SK-N-MC (cell line): Measurements from ENCODE around the gene KRTAP9-4.

Experiments used
- EZH2 ChIP-seq: fragments of 200-600 bp; sonication (generic); IDR thresholded peaks from one replicate; pipeline ENCODE4 v1.6.1; 2017; ENCODE audit warnings: antibody characterized with exemption
- POLR2AphosphoS5 ChIP-seq: IDR thresholded peaks from 2 replicates; pipeline ENCODE4 v1.6.1; 2012; ENCODE audit warnings: mild to moderate bottlenecking, low read depth, low read length, borderline replicate concordance

DNA sequence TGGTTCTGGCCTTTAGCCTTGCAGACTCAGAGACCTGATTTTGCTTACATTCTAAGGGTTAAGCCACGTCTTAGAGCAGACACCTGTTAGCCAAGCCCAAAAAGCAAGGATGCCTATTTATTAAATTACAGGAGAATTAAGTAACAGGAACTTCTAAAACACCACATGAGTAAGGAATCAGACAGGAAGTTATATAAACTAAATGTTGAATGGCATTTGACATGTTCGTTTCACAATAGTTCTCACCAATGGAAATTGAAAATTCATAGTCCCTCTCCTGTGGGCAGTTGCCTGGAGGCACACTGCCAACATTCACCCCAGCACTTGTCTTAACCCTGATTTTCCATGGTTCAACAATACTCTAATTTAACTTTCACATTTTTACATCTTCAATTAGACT is 35.1 kb downstream of the KRTAP9-4 start:
- TF ChIP-seq EZH2 (no peak), POLR2AphosphoS5 (no peak)
